A549 treated with AZD9567 at 1 μM for 4 hours (cell line): ENCODE measurements around the gene LAPTM4A. TPM values are rescaled to one million over a fixed set of nuclear protein-coding genes. Genes with fewer than 3 reads are reported as not detected.

Experiments
- total RNA-seq: library from RNA; stranded (reverse); fragments of 200-300 nt; extraction: Qiagen RNA extraction; gene quantifications from 5 replicates; pipeline ENCODE4 v1.2.3, GENCODE V29; 2022; ENCODE audit not compliant: insufficient read depth

Gene LAPTM4A
- total RNA-seq: 210 to 294 TPM (median 268 TPM) in 5 replicates

DNA sequence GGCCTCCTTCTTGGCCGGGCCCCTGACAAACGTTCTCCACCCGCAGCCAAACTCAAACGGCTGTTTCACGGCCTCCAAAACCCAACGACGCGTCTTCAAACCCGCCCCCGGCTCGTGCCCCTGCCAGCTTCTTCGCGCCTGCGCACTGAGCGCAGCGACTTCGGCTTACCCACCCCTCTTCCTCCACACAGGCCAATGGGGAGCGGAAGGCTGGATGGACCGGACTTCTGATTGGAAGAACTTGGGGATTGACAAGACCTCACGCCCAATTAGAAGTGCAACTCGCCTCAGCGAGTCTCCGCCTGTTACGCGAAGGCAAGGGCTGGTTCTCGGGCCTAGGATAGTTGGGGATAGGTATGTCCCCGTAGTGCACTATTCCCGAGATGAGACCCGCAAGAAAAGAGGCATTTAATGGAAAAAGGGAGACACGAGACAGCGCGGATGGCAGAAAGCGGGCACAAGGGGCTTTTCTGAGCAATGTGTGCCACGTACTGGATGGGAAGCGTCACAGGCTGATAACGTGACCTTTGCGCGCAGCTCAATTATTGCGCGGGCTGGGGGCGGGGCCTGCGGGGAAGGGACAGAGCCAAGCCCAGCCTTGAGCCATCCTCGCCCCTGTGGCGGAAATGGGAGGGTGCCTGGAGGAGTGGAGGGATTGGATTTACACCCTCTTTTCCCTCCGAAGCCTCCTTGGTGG lies at the start of gene LAPTM4A:
TSS of gene LAPTM4A (minus strand) at position 97 of the 697 bp plus-strand sequence. CDS start 108 bp downstream, outside the sequence.

DNA sequence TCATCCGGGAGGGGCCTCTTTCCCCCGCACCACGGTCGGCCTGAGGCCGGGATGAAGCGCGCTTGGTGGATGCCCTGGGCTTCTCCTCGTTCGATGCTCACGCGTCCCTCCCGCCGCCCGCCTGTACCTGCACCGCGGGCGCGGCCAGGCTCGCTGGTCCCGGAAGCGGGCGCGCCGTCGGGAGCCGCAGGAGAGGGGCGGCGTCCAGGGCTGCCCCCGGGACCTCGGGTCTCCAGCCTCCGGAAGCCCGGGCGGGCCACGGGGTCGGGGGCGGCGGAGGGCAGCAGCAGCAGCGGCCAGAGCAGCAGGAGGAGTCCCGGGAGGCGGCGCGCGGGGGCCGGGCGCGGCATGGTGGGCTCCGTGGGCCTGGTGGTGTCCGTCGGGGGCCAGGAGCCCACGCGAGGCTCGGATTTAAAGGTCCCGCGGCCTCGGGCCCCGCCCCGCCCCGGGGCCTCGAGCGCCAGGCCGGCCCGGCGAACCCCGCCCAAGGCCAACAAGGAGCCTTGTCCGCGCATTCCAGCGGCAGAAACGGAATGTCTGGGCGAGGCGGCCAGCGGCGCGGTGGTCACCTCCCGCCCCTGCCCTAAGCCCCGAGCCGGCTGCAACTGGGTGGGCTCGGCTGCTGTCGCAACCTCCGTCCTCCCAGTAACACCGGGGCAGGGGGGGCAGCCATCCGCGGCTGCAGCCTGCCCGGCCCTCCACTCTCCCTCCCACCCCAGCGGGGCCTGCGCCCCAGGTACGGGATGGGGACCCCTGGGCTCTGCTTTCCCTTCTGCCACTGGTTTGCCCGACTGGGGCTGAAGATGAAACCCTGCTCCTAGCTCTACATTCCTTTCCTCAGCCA lies 38.9 kb downstream of the LAPTM4A start, which contains the start of gene MATN3:
TSS of gene MATN3 (minus strand) at position 387 of the 844 bp plus-strand sequence. CDS start at position 350, 37 bp downstream.

DNA sequence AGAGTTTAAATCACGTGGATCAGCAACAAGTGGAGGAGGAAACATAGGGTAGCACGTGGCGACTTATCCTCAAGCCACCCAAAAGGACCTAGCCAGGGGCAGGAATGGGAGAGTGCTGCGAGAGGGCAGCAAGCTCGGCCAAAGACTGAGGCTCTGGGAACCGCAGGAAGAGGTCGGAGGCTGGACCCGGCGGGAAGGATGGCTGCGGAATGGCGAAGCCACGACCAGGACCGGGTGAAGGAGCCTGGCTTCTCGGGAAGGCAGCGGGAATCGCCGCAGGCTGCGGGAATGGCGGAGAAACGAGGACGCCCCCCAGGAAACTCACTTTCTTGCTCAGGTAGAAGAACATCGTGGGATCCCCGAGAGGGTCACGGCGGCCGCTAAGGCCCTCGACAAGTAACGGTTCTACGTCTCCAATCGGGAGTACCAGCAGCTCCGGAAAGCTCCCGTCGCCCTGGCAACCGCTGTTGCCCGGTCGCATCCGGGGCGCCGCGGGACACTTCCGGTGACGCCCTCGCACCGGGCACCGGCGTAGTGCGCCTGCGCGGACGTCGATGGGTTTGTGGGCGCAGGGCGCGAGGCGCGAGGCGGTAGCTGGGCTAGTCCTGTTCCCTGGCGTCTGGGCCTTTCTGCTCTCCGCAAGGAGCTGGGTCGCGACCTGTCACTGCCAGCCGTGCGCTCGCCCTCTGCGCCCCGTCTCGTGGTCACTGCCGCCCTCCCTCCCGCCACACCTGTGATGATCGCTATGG lies 61.6 kb downstream of the LAPTM4A start, which contains the start of gene WDR35:
TSS of gene WDR35 (minus strand) at position 439 of the 749 bp plus-strand sequence. CDS start at position 349, 90 bp downstream.

Other genes starting within 250 kb of the LAPTM4A start
- 10.4 to 16.7 TPM (median 13.0 TPM) in 5 replicates for gene TTC32, start 149.6 kb downstream of the LAPTM4A start, total RNA-seq
- gene WDR35, start 61.5 kb downstream of the LAPTM4A start, total RNA-seq: 13.3 to 21.8 TPM (median 15.4 TPM) in 5 replicates
- gene MATN3, start 39.0 kb downstream of the LAPTM4A start, total RNA-seq: 10.0 to 16.1 TPM (median 14.9 TPM) in 5 replicates
- 130 to 190 TPM (median 173 TPM) in 5 replicates for gene SDC1, start 173.5 kb upstream of the LAPTM4A start, total RNA-seq